Anterior cingulate cortex (tissue), 58 donors: ENCODE measurements around the gene ATP6V0B.
A peak's percentile ranks its signal among the peaks of the same experiment; 100 is the strongest.

Source experiments
- DNase-seq, 58 donors: peaks; one replicate each; lab custom pipeline; 2025; lab: John Stamatoyannopoulos, UW

ATP6V0B gene

GRCh38 chr1:43997295-43997999 lies 22.7 kb downstream of the ATP6V0B start:
- DNase-seq: no peak

DNA sequence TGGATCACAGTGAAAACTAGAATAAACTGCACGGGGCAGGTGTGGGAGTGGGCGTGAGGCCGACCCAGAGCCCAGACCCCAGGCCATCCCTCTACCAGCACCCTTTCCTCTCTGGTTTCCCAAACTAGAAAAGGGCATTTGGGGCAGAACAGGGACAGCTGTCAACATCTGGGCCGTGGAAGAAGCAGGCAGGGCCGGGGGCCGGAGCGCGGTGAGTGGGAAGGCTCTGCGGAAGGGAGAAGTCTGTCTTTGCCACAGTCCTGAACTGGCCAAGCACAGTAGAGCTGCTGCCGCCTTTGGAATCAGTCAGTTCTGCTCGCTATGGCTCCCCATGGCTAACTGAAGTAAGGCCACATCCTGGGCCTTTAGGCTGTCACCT lies 23.2 kb downstream of the ATP6V0B start:
- DNase-seq: no peak

GRCh38 chr1:43999455-43999854 lies 24.7 kb downstream of the ATP6V0B start:
- peak in 2 of 58 donors; percentile 18 for DNase-seq

DNA sequence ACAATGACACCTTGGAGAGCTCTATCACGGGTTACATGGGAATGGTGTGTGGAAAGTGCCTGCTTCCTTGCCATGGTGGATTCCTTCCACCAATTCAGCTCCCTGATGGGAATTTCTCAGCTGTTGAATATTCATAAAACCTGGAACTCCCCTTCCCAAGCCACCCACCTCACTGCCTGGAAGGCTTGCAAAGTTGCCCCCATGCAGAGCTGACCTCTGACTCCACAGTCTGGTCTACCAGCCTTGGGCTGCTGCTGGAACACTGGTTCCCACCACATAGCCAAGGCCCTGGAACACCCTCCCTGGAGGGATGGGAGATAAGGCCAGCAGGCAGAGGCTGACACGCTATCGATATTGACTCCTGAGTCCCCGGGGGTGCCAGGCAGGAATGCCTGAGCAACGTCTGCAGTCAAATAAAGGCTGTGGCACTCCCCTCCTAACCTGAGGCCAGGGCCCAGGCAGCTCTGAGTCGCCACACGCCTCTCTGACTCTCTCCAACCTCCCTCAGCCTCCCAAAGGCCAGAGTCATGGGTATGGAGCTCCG lies 25.4 kb downstream of the ATP6V0B start:
- DNase-seq: no peak

- no peak for DNase-seq
Observed at GRCh38 chr1:44002165-44002564, 27.4 kb downstream of the ATP6V0B start.

DNA sequence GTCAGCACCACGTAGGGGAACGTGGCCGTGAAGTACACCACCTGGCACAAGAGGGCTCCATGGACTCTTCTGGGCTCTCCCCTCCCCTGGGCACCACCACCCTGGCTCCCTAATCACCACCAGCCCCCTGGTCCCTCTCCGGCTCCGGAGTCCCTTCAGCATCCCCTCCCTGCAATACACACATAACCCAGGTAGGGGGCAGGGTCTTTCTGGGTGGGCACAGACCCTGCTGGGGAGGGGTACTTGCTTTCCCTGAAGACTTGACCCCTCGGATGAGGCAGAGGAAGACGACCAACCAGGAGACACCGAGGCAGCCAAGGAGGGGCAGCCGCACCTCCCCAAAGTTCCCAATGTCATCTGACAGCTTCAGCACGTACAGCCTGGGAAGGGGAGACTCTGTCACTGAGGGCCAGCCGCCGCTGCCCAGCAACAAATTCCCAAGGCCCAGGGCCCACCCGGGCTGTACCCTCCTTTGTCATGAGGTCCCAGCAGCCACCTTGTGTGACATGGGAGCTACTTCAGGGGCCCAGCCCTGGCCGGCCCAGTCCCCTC lies 27.9 kb downstream of the ATP6V0B start:
- no peak for DNase-seq

DNA sequence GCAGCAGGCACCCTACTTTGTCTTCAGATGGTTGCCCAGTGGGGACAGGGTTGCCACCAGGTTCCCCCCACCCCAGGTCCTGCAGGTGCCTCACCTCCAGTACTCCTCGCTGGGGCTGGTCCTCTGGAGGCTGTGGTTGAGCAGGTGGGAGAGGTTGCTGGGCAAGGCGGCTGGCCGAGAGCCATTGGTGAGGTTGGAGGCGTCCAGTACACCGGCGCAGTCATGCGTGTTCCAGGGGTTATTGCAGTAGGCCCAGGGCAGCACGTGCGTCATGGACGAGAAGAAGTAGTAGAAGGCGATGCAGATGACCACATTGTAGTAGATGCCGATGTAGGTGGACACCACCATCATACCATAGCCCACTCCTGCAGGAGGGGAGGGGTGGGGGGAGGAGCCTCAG lies 33.5 kb downstream of the ATP6V0B start:
- no peak for DNase-seq

DNA sequence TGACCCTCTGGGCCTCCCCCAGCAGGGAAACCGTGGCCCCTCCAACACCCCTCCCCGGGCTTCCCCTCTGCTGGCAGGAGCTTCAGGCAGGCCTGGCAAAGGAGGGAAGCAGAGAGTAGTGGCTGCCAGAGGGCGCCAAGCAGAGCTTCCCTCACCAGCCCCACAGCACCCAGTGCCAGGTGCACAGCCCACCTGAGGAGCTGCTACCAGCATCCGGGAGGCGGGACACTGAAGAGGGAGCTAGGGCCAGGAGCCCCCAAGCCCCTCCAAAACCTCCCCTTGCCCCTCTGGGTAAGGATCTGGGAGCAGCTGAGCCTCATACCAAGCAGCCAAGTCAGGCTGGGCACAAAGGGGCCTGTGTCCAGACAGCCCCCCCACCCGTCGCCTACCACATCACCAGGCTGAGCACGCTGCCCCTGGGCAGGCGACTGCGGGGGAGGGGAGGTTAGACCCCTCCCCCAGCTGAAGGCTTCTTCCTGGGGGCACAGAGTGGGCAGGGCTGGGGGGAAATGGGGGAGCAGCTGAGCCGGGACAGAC lies 36.2 kb downstream of the ATP6V0B start:
- peak in 55 of 58 donors; percentile 21 to 91 (median 79) for DNase-seq

DNA sequence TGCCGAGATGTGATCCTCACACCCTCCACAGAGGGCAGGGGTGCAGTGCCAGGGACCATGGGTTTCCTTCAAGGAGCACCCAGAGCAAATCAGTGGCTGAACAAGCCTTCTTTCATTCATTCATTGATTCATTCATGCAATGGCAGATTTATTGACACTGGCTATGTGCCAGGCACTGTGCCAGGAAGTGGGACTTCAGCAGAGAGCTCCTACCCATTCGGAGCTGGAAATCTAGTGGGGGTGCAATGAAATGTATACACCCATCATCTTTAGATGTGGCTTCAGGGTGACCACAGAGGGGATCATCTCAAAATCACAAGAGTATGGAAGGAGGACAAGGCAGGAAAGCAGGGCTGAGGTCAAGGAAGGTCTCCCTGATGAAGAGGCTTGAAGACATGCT lies 37.6 kb downstream of the ATP6V0B start:
- DNase-seq: peak in 1 of 58 donors; percentile 22

DNA sequence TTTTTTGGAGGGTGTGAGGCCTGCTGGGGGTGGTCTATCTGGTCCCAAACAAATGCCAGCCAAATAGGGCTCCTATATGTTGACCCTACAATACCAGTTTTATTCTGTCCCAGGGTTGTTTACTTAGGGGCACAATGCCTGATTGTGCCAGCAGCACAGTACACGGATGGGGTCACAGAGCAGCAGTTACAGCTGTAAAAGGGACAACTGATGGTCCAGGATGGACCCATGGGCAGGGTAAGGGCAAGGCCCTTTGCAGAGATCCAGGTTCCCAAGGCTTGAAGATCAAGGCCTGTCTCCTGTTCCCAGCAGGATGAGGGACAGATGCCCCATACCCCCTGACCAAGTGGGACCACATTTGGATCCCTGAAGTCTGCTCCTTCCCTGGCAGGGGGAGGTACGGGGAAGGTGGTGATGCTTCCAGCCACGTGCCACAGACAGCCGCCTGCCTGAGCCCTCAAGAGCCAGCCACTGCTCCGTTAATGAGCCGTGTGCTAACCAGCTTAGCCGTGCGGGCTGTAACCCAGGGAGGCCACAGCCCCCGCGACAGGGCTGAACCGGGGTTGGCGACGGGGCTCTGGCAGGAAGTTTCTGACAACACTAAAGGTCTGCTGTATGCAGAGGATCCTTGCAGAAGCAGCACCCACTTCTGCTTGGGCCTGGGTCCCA lies 38.3 kb downstream of the ATP6V0B start:
- DNase-seq: peak in 18 of 58 donors; percentile 21 to 71 (median 50)

DNA sequence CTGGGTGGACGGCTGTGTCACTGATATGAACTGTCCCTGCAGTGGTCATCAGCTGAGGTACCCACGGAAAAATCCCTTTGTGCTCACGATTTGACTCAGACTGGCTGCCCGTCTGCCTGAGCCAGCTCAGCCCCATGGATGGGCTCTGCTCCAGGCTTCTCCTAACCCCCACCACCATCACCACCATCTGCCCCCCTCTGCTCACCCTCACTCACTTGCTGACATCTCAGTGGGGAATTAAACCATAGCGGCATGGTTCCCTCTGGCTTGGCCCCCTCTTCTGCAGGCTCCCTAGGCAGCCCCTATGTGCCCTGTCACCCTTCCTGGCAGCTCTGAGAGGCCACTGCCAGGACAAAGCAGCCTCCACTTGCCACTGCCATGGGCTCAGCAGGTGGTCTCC lies 39.2 kb downstream of the ATP6V0B start:
- DNase-seq: peak in 12 of 58 donors; percentile 15 to 55 (median 40)

- peak in 4 of 58 donors; percentile 39 to 55 (median 43) for DNase-seq
Observed at GRCh38 chr1:44014365-44015104, 39.8 kb downstream of the ATP6V0B start.

GRCh38 chr1:44015206-44015605 lies 40.4 kb downstream of the ATP6V0B start:
- DNase-seq: peak in 7 of 58 donors; percentile 12 to 37 (median 26)

GRCh38 chr1:44016041-44016889 lies 41.5 kb downstream of the ATP6V0B start:
- peak in 21 of 58 donors; percentile 21 to 67 (median 46) for DNase-seq

- DNase-seq: peak in 12 of 58 donors; percentile 19 to 67 (median 52)
Observed at GRCh38 chr1:44016890-44017400, 42.2 kb downstream of the ATP6V0B start.

- peak in 52 of 58 donors; percentile 14 to 87 (median 64) for DNase-seq
Observed at GRCh38 chr1:44019466-44019948, 44.7 kb downstream of the ATP6V0B start.

GRCh38 chr1:44020464-44020863 lies 45.7 kb downstream of the ATP6V0B start:
- no peak for DNase-seq

DNA sequence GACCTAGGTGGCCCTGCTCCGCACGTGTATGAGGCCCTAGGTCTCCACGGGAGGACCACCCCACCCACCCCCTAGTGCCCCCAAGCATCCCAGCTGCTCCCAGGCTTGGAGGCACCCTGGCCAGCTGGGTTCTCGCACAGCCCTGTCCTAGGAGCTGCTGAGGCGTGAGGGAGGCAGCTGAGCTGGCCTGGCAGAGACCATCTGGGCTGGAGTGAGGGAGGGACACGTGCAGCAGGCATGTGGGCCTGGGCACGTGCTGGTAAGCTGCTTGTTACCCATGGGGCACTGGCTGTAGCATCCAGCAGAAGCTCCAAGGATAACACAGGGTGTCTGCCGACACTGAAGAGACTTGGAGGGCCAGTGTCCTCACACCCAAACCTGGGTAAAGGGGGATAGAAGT lies 46.4 kb downstream of the ATP6V0B start:
- DNase-seq: peak in 9 of 58 donors; percentile 12 to 54 (median 26)
